ENCODE measurements around the gene RAB5B. TPM values are rescaled to one million over a fixed set of nuclear protein-coding genes. Genes with fewer than 3 reads are reported as not detected.

Gene RAB5B
- total RNA-seq, 1 experiment from 2014 or later = 48.4 TPM

DNA sequence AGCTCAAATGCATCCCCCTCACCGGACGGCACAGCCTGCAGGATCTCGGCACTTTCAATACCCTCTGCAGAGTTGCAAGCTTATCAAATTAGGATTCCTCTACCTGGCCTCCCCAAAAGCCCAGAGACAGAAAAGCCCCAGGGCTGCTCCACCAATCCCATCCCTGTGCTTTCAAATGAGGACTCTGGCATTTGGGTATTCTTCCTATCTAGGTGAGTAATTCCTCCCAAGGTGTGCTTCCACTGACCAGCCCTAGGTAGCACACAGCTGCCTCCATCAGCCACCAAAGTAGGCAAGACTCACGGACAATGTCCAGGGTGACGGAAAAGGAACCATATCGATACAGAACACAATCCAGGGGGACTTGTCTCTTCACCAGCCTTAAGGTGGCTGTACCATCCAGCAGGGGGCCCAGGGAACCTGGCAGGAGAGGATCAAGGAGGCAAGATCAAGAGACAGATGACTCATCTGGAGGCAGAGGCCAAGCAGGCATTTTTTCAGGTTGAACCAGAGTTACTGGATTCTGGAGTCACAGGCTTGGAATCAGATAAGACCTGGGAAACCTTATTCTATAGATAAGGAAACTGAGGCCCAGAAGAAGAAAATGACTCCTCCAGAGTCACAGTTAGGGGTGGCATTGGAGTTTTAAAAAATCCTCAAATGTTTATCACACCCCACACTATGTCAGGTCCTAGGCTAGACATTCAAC is 17.9 kb upstream of the RAB5B start:
- no peak overlapping the region for H2BK12ac ChIP-seq (ENCODE audit: insufficient read length, low read depth, low read length)
- no peak overlapping the region for H2BK5ac ChIP-seq (ENCODE audit: insufficient read length, low read length)
- H4K20me1 ChIP-seq (ENCODE audit: control insufficient read depth, insufficient read depth, insufficient read length) = no peaks in the 10 kb centered on the region
- H2AK5ac ChIP-seq (ENCODE audit: insufficient read length, low read length) = no peak overlapping the region
- H3K36me3 Mint-ChIP-seq (ENCODE audit: insufficient read depth in 1 of 3, low read depth in 3 of 3) = peaks cover 4 to 45% (median 32%) of the 10 kb centered on the region in 3 experiments; a peak in 6 of 7 replicates
- H4K5ac ChIP-seq (ENCODE audit: insufficient read length, low read depth, low read length) = no peak overlapping the region
- no peak overlapping the region for H3K18ac ChIP-seq (ENCODE audit: insufficient read length, low read depth, low read length)
- H4K91ac ChIP-seq (ENCODE audit: insufficient read length, low read depth, low read length) = no peak overlapping the region
- no peak overlapping the region for H3K27ac ChIP-seq (ENCODE audit: insufficient read length, low read depth, low read length)
- H4K8ac ChIP-seq (replicated peaks; ENCODE audit: insufficient read length, low read depth, low read length) = no peak overlapping the region
- H3K9ac ChIP-seq (ENCODE audit: extremely low read depth, insufficient read length, low read length) = no peak overlapping the region
- no peaks in the 10 kb centered on the region for H3K27me3 Mint-ChIP-seq (ENCODE audit: low read depth)
- no peak overlapping the region for H2BK120ac ChIP-seq (ENCODE audit: low read depth, low read length, poor library complexity, severe bottlenecking)
- H3K4me1 ChIP-seq (ENCODE audit: insufficient read depth, low read length) = no peaks in the 10 kb centered on the region
- no peak overlapping the region for H2BK20ac ChIP-seq (ENCODE audit: low read depth, low read length, poor library complexity, severe bottlenecking)
- TF ChIP-seq, protein P1, sequence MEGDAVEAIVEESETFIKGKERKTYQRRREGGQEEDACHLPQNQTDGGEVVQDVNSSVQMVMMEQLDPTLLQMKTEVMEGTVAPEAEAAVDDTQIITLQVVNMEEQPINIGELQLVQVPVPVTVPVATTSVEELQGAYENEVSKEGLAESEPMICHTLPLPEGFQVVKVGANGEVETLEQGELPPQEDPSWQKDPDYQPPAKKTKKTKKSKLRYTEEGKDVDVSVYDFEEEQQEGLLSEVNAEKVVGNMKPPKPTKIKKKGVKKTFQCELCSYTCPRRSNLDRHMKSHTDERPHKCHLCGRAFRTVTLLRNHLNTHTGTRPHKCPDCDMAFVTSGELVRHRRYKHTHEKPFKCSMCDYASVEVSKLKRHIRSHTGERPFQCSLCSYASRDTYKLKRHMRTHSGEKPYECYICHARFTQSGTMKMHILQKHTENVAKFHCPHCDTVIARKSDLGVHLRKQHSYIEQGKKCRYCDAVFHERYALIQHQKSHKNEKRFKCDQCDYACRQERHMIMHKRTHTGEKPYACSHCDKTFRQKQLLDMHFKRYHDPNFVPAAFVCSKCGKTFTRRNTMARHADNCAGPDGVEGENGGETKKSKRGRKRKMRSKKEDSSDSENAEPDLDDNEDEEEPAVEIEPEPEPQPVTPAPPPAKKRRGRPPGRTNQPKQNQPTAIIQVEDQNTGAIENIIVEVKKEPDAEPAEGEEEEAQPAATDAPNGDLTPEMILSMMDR (conservative IDR thresholded peaks at IDR 0.05) = peak; percentile 38; the same call in 1 of the 3 replicates
- H3K27ac Mint-ChIP-seq = peak overlapping the region in 1 of 3 experiments; percentile 58; a peak in 1 of 7 replicates
- no peaks in the 10 kb centered on the region for H3K9me3 Mint-ChIP-seq
- H2BK15ac ChIP-seq (ENCODE audit: low read depth, low read length) = no peak overlapping the region
- WGBS (ENCODE audit: extremely low coverage, insufficient read length, low lambda C conversion rate) = no CpG with 5 or more reads among the region's 6 CpGs
- no peaks in the 10 kb centered on the region for H3K27me3 ChIP-seq (ENCODE audit: insufficient read depth, low read length)
- no peaks in the 10 kb centered on the region for H3K79me2 ChIP-seq (ENCODE audit: insufficient read depth, low read length)
- H3K14ac ChIP-seq (ENCODE audit: insufficient read depth, low read length) = no peak overlapping the region
- DNase-seq = peak; percentile 58
- H3K9me3 ChIP-seq (ENCODE audit: control insufficient read depth, low read depth, low read length) = no peaks in the 10 kb centered on the region
- H3K56ac ChIP-seq (ENCODE audit: insufficient read length, low read depth, low read length) = no peak overlapping the region
- no peaks in the 10 kb centered on the region for H3K79me1 ChIP-seq (ENCODE audit: insufficient read depth, low read depth, low read length, poor library complexity, severe bottlenecking)
- no peak overlapping the region for H3T11ph ChIP-seq (ENCODE audit: low read length)
- no peaks in the 10 kb centered on the region; a peak in 1 of 4 replicates for H3K4me1 Mint-ChIP-seq
- H3K4me2 ChIP-seq (ENCODE audit: insufficient read depth, insufficient read length, low read length) = no peak overlapping the region
- H2AFZ ChIP-seq (ENCODE audit: low read length) = no peak overlapping the region
- no peak overlapping the region for H3K23ac ChIP-seq (ENCODE audit: insufficient read length, low read depth, low read length)
- no peak overlapping the region for H3K4me3 Mint-ChIP-seq
- no peak overlapping the region for H3K4ac ChIP-seq (ENCODE audit: low read depth, low read length)
- H3K23me2 ChIP-seq (ENCODE audit: insufficient read length, low read depth, low read length, poor library complexity, severe bottlenecking) = no peaks in the 10 kb centered on the region
